SK-N-SH (cell line): Measurements from ENCODE around the gene EPB41L2. TPM values are rescaled to one million over a fixed set of nuclear protein-coding genes. Genes with fewer than 3 reads are reported as not detected.
A peak's percentile ranks its signal among the peaks of the same experiment; 100 is the strongest.

ENCODE experiments used
- CTCF ChIA-PET: fragments of 300-600, 350-600 bp; formaldehyde crosslinking; extraction: SDS; loops from one replicate; lab custom pipeline; 2021; lab: Yijun Ruan, JAX
- POLR2A ChIA-PET: fragments of 350-600 bp; sonication (Branson Sonifier 250); formaldehyde crosslinking; extraction: SDS; loops from one replicate; lab custom pipeline; 2020; ENCODE audit warnings: antibody characterized with exemption, inconsistent platforms; lab: Yijun Ruan, JAX
- DNase-seq: peaks from one replicate; pipeline ENCODE4 v3.0.0; 2012
- H2AFZ ChIP-seq: fragments of 200-600 bp; sonication (generic); 2 replicates; pipeline ENCODE4 v1.8.1; 2016; ENCODE audit warnings: antibody characterized with exemption, mild to moderate bottlenecking, low read depth
- H3F3A ChIP-seq: fragments of 200-600 bp; sonication (generic); replicated peaks from 2 replicates; pipeline ENCODE3; 2016; ENCODE audit warnings: antibody characterized with exemption, mild to moderate bottlenecking; ENCODE audit not compliant: insufficient read depth
- H3K27ac ChIP-seq, 2 experiments: fragments of 200-500 bp in 1 of 2; fragments of 200-600 bp in 1 of 2; sonication (Bioruptor generic) in 1 of 2; sonication (generic), shearing (Covaris generic) in 1 of 2; 2 replicates each; pipeline versions ENCODE4 v1.5.1 to v1.6.1; 2014 to 2016; ENCODE audit warnings: low read depth in 2 of 2, inconsistent platforms in 1 of 2, low read length in 1 of 2, mild to moderate bottlenecking in 1 of 2, mixed read lengths in 1 of 2
- H3K27me3 ChIP-seq: fragments of 200-600 bp; sonication (generic), shearing (Covaris generic); 2 replicates; pipeline ENCODE4 v1.6.1; 2016; ENCODE audit warnings: mixed run types; ENCODE audit not compliant: insufficient read depth
- H3K36me3 ChIP-seq, 2 experiments: fragments of 200-500 bp in 1 of 2; fragments of 200-600 bp in 1 of 2; sonication (Bioruptor generic) in 1 of 2; sonication (generic) in 1 of 2; replicated peaks in 1 of 2; 2 replicates each; pipeline versions ENCODE3 to v1.5.1; 2014 to 2016; ENCODE audit warnings: low read length in 1 of 2, mild to moderate bottlenecking in 1 of 2; ENCODE audit not compliant: insufficient read depth in 2 of 2, control insufficient read depth in 1 of 2
- H3K4me1 ChIP-seq, 2 experiments: fragments of 200-500 bp in 1 of 2; fragments of 200-600 bp in 1 of 2; sonication (Bioruptor generic) in 1 of 2; sonication (generic), shearing (Covaris generic) in 1 of 2; 2 replicates each; pipeline versions ENCODE4 v1.5.1 to v1.6.1; 2014 to 2016; ENCODE audit warnings: low read depth in 1 of 2, low read length in 1 of 2, mixed run types in 1 of 2; ENCODE audit not compliant: insufficient read depth in 2 of 2, control insufficient read depth in 1 of 2
- H3K4me2 ChIP-seq: fragments of 200-600 bp; sonication (generic), shearing (Covaris generic); 2 replicates; pipeline ENCODE4 v1.6.1; 2017; ENCODE audit warnings: mixed run types
- H3K4me3 ChIP-seq, 2 experiments: fragments of 200-500 bp in 1 of 2; fragments of 200-600 bp in 1 of 2; sonication (Bioruptor generic) in 1 of 2; sonication (generic), shearing (Covaris generic) in 1 of 2; 2 replicates each; pipeline versions ENCODE4 v1.5.1 to v1.8.1; 2014 to 2016; ENCODE audit warnings: low read depth in 2 of 2, inconsistent platforms in 1 of 2, low read length in 1 of 2, mild to moderate bottlenecking in 1 of 2, mixed read lengths in 1 of 2, moderate library complexity in 1 of 2
- H3K79me2 ChIP-seq: fragments of 200-600 bp; sonication (generic); 2 replicates; pipeline ENCODE4 v1.8.1; 2017; ENCODE audit warnings: mild to moderate bottlenecking; ENCODE audit not compliant: insufficient read depth
- H3K9ac ChIP-seq: fragments of 200-600 bp; sonication (generic); 2 replicates; pipeline ENCODE4 v1.6.1; 2017; ENCODE audit warnings: mixed run types
- H3K9me2 ChIP-seq: fragments of 200-600 bp; sonication (generic); 2 replicates; pipeline ENCODE4 v1.6.1; 2017; ENCODE audit warnings: mixed run types
- H3K9me3 ChIP-seq: fragments of 200-600 bp; sonication (generic); 2 replicates; pipeline ENCODE4 v1.6.1; 2017; ENCODE audit warnings: mixed run types, mild to moderate bottlenecking, moderate library complexity
- H4K20me1 ChIP-seq: fragments of 200-600 bp; sonication (generic); 2 replicates; pipeline ENCODE4 v1.6.1; 2017; ENCODE audit warnings: mild to moderate bottlenecking, mixed run types; ENCODE audit not compliant: insufficient read depth
- CHD2 ChIP-seq: fragments of 150-350 bp; IDR thresholded peaks from 2 replicates; pipeline ENCODE4 v1.6.1; 2018; ENCODE audit warnings: low read length; ENCODE audit not compliant: partially characterized antibody
- EP300 ChIP-seq, 2 experiments: IDR thresholded peaks; 2 replicates each; pipeline versions ENCODE4 v1.4.0 to v1.6.1; 2012; ENCODE audit warnings: borderline replicate concordance in 1 of 2, low read depth in 1 of 2, low read length in 1 of 2
- EZH2phosphoT487 ChIP-seq: fragments of 200-600 bp; sonication (generic); IDR thresholded peaks from 2 replicates; pipeline ENCODE4 v1.6.1; 2017; ENCODE audit warnings: low read depth, mixed run types, mild to moderate bottlenecking, antibody characterized with exemption, moderate library complexity, borderline replicate concordance
- GATA2 ChIP-seq: sonication (generic); formaldehyde crosslinking; IDR thresholded peaks from 2 replicates; pipeline ENCODE4 v1.5.0; 2020; ENCODE audit warnings: mild to moderate bottlenecking, missing genetic modification reagents
- JUND ChIP-seq: IDR thresholded peaks from 2 replicates; pipeline ENCODE4 v1.4.0; 2012
- MXI1 ChIP-seq: IDR thresholded peaks from 2 replicates; pipeline ENCODE4 v1.6.1; 2012; ENCODE audit warnings: mild to moderate bottlenecking, low read depth, low read length, improper control_type of control experiment
- NFIC ChIP-seq: IDR thresholded peaks from 2 replicates; pipeline ENCODE4 v1.4.0; 2012; ENCODE audit warnings: borderline replicate concordance
- NRF1 ChIP-seq: IDR thresholded peaks from 2 replicates; pipeline ENCODE4 v1.6.1; 2012; ENCODE audit warnings: low read depth, mild to moderate bottlenecking, low read length
- POLR2AphosphoS5 ChIP-seq: IDR thresholded peaks from 2 replicates; pipeline ENCODE4 v1.6.1; 2012; ENCODE audit warnings: low read depth, low read length
- RAD21 ChIP-seq: IDR thresholded peaks from 2 replicates; pipeline ENCODE4 v1.6.1; 2012; ENCODE audit warnings: mild to moderate bottlenecking, low read length
- RCOR1 ChIP-seq: fragments of 150-350 bp; IDR thresholded peaks from 2 replicates; pipeline ENCODE4 v1.6.1; 2017; ENCODE audit warnings: antibody characterized with exemption, low read length
- REST ChIP-seq: IDR thresholded peaks from 2 replicates; pipeline ENCODE4 v1.6.1; 2012; ENCODE audit warnings: mild to moderate bottlenecking, low read depth, low read length, moderate library complexity
- RFX5 ChIP-seq: IDR thresholded peaks from 2 replicates; pipeline ENCODE4 v1.6.1; 2012; ENCODE audit warnings: mild to moderate bottlenecking, improper control_type of control experiment, low read length
- TAF1 ChIP-seq: IDR thresholded peaks from 2 replicates; pipeline ENCODE4 v1.6.1; 2012; ENCODE audit warnings: low read depth, mild to moderate bottlenecking, low read length, moderate library complexity, borderline replicate concordance
- TCF12 ChIP-seq: IDR thresholded peaks from 2 replicates; pipeline ENCODE4 v1.4.0; 2012
- TEAD4 ChIP-seq: IDR thresholded peaks from 2 replicates; pipeline ENCODE4 v1.4.0; 2012; ENCODE audit warnings: mild to moderate bottlenecking, borderline replicate concordance; ENCODE audit not compliant: insufficient read depth
- WGBS: methylation state at CpG from one replicate; pipeline ENCODE4 v1.1.6; 2017; ENCODE audit warnings: low lambda C conversion rate; 5-methylcytosine and 5-hydroxymethylcytosine counted together
- polyA plus RNA-seq, 3 experiments: library from polyadenylated mRNA; depleted of rRNA; stranded (reverse); fragments of >200 nt; gene quantifications; 2 replicates each; pipeline ENCODE4 v1.2.3, GENCODE V29; 2012
- TF ChIP-seq, protein P1 (sequence below): IDR thresholded peaks from 2 replicates; pipeline ENCODE4 v1.4.0; 2012; ENCODE audit warnings: low read depth, borderline replicate concordance
- TF ChIP-seq, protein P2 (sequence below): IDR thresholded peaks from 2 replicates; pipeline ENCODE4 v1.4.0; 2012; ENCODE audit warnings: low read depth
- TF ChIP-seq, protein P3 (sequence below): IDR thresholded peaks from 2 replicates; pipeline ENCODE4; 2012

Gene EPB41L2
- polyA plus RNA-seq, 1 of the 3 experiments (the other 2 are of a cell fraction): 1.4 TPM

- TF ChIP-seq REST: no peak
- no peak for TF ChIP-seq EZH2phosphoT487
- TF ChIP-seq, protein P1, sequence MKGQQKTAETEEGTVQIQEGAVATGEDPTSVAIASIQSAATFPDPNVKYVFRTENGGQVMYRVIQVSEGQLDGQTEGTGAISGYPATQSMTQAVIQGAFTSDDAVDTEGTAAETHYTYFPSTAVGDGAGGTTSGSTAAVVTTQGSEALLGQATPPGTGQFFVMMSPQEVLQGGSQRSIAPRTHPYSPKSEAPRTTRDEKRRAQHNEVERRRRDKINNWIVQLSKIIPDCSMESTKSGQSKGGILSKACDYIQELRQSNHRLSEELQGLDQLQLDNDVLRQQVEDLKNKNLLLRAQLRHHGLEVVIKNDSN: no peak
- TF ChIP-seq MXI1: no peak
- no peak for TF ChIP-seq JUND
- no peak for TF ChIP-seq POLR2AphosphoS5
Observed at GRCh38 chr6:130833569-130833968, 229.5 kb downstream of the EPB41L2 start (continued).

GRCh38 chr6:130831607-130832006 is 231.4 kb downstream of the EPB41L2 start:
- Histone ChIP-seq H3F3A (no peaks in the 10 kb centered on the region), H4K20me1 (no peaks in the 10 kb centered on the region), H3K4me3 (no peak overlapping the region), H3K9me2 (no peaks in the 10 kb centered on the region), H3K27ac (no peak overlapping the region), H3K79me2 (no peaks in the 10 kb centered on the region), H3K9me3 (no peaks in the 10 kb centered on the region), H2AFZ (peak overlapping the region; percentile 31; the same call in 1 of the 2 replicates), H3K4me1 (no peaks in the 10 kb centered on the region), H3K9ac (no peak overlapping the region), H3K4me2 (no peak overlapping the region), H3K36me3 (no peaks in the 10 kb centered on the region), H3K27me3 (no peaks in the 10 kb centered on the region)
- CTCF ChIA-PET: no interaction called here
- no peak for DNase-seq
- POLR2A ChIA-PET: no interaction called here
- 44% methylated on average over 5 of the region's 5 CpGs for WGBS
- TF ChIP-seq NRF1 (no peak), RFX5 (no peak), NFIC (no peak), EP300 (IDR thresholded peaks at IDR 0.05; ENCODE audit: borderline replicate concordance in 1 of 2, low read depth in 1 of 2, low read length in 1 of 2) (0 out of 4 replicates have a peak, but pooled peaks of 1 of the 2 experiments have one; percentile 13), EZH2phosphoT487 (no peak), TCF12 (peak; percentile 10; the same call in 1 of the 2 replicates), GATA2 (no peak), REST (no peak), RAD21 (no peak), TAF1 (no peak), TEAD4 (no peak), RCOR1 (no peak), CHD2 (no peak)
- TF ChIP-seq, protein P1: no peak
- TF ChIP-seq, protein P2, sequence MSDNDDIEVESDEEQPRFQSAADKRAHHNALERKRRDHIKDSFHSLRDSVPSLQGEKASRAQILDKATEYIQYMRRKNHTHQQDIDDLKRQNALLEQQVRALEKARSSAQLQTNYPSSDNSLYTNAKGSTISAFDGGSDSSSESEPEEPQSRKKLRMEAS: no peak
- TF ChIP-seq, protein P3, sequence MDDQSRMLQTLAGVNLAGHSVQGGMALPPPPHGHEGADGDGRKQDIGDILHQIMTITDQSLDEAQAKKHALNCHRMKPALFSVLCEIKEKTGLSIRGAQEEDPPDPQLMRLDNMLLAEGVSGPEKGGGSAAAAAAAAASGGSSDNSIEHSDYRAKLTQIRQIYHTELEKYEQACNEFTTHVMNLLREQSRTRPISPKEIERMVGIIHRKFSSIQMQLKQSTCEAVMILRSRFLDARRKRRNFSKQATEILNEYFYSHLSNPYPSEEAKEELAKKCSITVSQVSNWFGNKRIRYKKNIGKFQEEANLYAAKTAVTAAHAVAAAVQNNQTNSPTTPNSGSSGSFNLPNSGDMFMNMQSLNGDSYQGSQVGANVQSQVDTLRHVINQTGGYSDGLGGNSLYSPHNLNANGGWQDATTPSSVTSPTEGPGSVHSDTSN: peak; percentile 2; the same call in 1 of the 2 replicates
